Glomerular visceral epithelial cell (primary cell): Measurements from ENCODE around the gene GREM1.

Experiments used
- DNase-seq: peaks from one replicate; pipeline ENCODE4 v3.0.0-alpha.2; 2016; ENCODE audit errors: extremely low spot score

GREM1 gene

GRCh38 chr15:32781781-32782180, 64.0 kb downstream of the GREM1 start:
- DNase-seq, result no peak

GRCh38 chr15:32784581-32784980, 66.8 kb downstream of the GREM1 start:
- DNase-seq, result no peak

GRCh38 chr15:32786906-32787305, 69.1 kb downstream of the GREM1 start:
- DNase-seq, result no peak

GRCh38 chr15:32787949-32788348, 70.1 kb downstream of the GREM1 start:
- DNase-seq, result no peak

GRCh38 chr15:32790352-32790999, 72.7 kb downstream of the GREM1 start:
- peak; percentile 26 for DNase-seq

- DNase-seq, result no peak
Observed at GRCh38 chr15:32792436-32792835, 74.6 kb downstream of the GREM1 start.
